ENCODE measurements around the gene SGSM2.

GRCh38 chr17:2344528-2344927 lies 7.2 kb downstream of the SGSM2 start:
- TF ChIP-seq EZH2 (IDR thresholded peaks at IDR 0.05) (no peak), POLR2AphosphoS5 (IDR thresholded peaks at IDR 0.05; ENCODE audit: borderline replicate concordance, low read depth, low read length) (no peak)
